Measurements from ENCODE around the gene CMKLR1.
A peak's percentile ranks its signal among the peaks of the same experiment; 100 is the strongest.

The CMKLR1 gene

DNA sequence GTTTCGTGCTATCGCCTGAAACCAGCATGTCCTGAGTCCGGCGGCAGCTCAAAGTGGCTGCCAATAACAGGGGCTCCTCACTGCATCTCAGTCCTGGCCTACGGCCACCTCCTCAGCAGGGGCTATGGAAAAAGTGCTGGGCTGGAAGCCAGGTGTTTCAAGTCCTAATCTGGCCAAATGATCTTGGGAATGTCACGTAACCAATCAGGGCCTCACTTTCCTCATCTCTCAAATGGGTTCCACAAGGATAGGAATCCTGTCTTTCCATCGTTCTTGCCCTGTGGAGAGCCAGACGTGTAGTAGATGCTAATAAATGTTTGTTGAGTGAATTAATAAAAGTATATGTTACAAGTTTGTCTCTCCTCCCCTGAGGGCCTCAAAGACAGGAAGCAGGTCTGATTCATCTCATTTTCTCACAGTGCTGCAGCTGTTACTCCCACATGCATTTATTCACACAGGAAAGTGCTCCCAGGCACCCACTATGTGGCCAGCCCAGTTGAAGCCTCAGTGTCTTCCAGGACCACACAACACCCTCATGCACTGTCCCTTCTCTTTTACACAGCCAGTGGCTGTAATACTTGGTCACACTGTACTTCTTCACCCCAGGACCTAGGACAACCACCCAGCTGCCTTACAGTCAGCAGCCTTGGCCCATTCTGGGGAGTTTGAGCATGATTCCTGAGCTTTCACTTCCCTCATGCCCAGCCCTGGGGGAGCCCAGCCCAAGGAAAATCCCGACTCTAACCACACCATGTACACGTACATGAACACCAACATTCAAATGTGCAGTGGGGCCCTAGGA lies 5.0 kb downstream of the CMKLR1 start:
- ATAC-seq = peak in 1 of 2 donors; percentile 48

DNA sequence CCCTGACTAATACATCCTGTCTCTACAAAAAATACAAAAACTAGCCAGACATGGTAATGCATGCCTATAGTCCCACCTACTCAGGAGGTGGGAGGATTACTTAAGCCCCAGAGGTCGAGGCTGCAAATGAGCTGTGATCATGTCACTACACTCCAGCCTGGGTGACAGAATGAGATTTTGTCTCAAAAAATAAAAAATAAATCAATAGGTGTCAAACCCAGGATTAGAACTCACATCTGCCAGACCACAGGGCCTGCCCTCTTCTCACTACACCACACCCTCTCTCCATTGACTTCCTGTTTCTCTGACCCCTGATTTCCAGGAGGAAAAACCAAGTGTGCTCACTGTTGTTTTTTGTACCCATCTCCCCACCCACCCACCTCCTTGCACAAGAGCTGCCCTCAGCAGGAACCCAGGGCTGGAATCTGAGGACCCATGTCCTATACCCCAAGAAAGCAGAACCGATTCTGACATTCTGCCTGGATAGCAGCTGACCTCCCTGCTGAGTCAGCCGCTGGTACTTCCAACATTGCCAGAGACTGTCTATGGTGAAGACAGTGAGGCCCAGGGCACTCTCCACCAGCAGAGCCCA lies 6.2 kb downstream of the CMKLR1 start:
- no peak for ATAC-seq

DNA sequence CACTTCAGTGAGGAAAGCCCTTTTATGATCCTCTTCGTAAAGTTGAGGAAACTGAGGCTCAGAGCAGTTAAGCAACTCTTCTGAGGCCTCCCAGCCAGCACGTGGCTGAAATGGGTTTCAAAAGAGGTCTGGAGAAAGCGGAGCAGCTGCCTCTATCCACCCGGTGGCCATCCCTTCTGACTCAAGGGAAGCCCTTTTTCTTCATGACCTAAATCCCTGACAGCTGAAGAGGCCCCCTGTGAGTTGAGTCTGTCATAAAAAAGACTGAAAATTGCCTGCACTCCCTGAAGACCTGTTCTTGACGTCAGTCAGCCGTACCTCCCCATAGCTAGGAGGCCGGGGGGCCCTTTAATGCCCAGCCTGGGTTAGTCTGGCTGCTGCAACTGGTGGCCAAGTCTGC lies 10.7 kb downstream of the CMKLR1 start:
- no peak for ATAC-seq

DNA sequence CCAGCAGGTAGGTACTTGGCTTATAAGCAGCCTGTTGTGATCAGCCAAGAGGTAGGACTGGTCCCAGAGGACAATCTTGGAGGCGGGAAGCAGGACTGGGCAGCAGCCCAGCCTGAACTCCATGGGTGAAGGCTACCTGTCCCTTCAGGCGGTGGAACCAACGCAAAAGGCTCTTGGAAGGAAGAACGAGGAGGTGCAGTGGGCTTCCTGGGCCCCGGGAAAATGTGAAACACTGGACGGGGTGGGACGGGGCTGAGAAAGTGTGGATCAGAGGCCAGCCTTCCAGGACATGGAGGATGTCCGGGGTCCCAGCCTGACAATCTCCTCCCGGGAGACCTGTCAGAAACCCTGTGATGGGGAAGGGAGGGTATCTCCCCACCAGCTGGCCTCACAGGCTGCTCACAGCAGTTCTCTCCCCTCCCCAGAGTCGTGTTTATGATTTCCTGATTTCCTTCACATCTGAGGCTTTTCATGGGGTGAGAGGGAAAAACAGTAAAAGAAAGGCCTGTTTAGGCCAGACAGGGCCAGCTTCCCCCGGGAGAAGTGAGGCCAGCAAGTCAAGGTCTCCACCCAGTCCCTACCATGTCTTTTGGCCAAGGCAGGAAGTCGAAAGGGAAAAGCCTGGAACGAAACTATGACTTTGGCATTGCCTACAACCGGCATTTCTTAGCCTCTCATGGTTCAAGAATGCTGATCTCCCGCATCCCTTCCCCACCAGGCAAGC lies 11.3 kb downstream of the CMKLR1 start:
- no peak for ATAC-seq

DNA sequence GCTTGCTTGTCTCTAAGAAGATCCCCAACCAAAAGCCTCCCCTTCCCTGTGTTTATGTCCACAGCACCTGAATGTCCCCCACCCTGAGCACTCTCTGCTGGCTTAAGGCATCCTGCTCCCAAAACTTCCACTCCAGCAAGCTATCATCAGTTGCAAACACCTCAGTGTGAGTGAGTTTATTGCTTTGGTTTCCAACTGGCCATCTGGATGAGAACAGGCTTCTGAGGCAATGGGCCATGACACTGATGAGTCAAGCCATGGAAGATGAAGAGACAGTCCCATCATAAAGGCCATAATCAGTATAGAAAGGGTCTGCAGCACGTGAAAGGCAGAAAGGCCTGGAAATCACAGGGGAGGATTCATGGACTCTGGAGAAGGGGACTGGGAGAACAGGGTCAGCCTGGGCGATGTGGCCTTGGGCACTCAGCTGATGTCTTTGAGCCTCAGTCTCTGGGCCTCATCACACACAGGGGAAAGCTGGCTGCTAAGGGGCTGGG lies 12.8 kb downstream of the CMKLR1 start:
- ATAC-seq = no peak

DNA sequence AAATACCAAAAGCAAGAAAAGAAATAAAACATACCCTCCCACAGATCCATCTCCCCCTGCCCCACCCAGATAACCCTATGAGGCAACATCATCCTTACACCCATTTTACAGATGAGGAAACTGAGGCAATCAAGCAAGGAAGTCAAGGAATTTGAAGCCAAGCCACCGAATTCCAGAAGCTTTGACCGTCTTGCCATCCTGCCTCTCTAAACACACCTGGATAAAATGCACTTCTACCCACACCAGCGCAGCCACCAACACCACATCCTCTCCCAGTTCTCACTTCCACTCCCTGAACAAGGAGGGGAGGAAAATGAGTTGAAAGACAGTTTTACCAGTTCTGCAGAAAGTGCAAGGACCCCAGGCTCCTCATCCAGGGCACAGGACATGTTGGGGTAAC lies 13.6 kb downstream of the CMKLR1 start:
- ATAC-seq = no peak

DNA sequence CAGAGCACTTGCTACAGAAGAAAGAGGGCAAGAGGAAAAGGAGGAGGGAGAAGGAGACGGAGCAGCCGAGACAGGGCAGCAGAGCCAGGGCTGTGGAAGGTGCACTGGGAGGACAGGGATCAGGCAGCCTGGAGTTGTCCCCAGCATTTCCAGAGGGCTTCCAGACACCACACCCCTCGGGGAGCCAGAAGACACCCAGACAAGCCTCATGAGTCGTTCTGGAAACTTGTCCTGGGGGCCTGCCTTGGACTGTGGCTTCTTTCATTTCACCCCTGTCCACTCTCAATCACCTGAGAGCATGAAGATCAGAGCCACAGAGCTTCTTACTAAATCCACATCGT lies 14.1 kb downstream of the CMKLR1 start:
- ATAC-seq = no peak

DNA sequence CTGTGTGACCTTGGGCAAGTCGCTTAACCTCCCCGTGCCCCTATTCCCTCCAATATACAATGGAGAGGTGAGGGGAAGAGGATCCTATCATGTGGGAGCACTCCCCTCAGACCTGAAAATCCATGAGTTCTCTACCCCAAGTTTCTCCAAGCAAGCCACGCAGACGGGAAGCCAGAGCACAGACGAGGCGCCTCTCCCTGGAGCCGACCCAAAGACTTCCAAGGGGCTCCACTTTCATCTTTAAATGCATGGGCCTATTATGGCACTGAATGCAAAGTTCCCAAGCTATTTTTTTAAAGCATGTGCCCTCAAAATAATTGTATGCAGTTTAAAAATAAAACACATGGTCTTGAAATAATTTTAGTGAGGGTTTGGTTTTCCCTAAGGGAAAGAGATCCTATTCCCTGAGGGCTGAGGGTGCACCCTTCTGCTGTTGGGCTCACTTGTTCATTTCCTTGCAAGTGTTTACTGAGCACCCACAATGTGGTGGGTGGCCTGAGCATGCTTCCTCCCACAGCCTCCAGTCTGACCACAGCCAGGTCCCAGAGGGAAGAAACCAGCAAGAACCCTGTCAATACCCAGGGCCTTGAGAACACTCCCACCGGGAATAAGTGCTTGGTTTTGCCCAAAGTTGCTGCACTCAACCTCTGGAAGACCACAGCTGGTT lies 14.6 kb downstream of the CMKLR1 start:
- no peak for ATAC-seq

DNA sequence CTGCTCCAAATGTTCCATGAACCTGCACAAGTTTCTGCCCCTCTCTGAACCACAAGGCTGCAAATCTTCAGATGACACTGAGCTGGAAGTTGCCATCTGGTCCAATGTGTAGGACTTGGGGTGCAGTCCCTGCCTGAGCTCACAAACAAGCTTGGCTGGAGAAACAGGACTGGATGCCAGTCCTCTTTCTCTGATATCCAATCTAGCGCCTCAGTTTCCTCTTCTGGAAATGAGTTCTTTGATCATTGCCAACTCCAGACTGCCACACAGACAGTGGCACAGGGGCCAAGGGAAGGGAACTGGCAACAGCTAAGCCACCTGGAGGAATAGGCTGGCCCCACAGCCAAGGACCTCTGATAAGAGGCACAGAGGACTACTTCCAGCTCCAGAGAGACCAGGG lies 15.5 kb downstream of the CMKLR1 start:
- no peak for ATAC-seq

DNA sequence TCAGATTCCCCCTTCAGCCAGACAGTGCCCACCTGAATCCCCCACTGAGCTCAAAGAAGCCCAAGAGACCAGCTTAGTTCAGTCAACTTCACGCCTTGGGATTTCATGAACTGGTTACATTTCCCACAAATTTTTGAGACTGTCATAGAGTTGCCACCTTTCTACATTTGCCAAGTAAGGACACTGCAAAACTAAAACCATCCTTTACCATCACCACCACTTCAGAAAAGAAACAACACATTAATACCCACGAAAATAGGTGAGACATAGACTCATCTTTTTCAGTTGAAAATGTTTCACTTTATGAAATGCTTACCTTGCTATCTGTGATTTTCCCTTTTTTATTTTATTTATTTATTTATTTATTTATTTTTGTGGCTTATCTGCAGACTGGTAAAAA lies 16.1 kb downstream of the CMKLR1 start:
- no peak for ATAC-seq

DNA sequence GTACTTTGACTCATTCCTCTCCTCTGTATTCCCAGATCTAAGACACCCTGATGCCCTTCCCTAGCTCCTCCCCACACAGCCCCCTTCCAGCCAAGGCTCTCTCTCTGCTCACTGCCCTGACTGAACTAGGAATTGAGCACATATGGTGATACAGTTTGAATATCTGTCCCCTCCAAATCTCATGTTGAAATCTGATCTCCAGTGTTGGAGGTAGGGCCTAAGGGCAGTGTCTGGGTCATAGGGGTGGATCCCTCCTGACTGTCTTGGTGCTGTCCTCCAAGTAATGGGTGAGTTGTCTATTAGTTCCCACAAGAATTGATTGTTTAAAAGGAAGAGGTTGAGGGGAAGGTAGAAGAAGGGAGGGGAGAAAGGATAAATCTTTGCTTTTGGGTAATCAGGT lies 17.4 kb downstream of the CMKLR1 start:
- ATAC-seq = no peak

DNA sequence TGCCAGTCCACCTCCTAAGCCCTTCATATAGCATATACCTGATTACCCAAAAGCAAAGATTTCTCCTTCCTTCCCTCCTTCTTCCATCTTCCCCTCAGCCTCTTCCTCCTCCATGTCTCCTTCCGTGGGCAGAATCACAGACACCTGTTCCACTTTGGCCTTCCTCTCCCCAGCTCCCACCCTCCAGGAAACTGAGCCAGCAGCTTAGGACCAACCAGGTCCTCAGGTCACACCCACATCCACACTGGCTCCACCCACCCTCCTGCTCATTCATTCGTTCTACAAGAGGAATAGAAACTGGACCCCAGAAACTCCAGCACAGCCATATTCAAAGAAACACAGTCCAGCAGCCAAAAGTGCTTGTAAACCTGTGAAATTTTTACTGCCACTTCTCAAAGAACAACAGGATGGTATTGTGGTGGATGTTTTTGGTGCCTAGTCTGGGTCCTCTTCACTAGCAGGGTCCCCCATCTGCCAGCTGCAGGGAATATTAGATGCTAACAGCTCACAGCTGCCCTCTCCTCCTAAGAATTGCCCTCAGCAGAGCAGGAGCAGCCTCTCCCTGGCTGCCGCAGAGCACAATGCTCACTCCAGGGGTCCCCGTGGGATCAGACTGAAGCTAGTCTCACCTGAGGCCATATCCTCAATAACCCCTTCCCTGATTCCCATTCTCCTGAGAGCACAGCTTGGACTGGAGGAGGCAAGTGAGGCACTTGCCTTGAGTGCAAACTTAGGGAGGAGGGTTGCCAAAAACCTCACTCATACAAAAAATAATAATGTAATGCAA lies 18.4 kb downstream of the CMKLR1 start:
- ATAC-seq = no peak

DNA sequence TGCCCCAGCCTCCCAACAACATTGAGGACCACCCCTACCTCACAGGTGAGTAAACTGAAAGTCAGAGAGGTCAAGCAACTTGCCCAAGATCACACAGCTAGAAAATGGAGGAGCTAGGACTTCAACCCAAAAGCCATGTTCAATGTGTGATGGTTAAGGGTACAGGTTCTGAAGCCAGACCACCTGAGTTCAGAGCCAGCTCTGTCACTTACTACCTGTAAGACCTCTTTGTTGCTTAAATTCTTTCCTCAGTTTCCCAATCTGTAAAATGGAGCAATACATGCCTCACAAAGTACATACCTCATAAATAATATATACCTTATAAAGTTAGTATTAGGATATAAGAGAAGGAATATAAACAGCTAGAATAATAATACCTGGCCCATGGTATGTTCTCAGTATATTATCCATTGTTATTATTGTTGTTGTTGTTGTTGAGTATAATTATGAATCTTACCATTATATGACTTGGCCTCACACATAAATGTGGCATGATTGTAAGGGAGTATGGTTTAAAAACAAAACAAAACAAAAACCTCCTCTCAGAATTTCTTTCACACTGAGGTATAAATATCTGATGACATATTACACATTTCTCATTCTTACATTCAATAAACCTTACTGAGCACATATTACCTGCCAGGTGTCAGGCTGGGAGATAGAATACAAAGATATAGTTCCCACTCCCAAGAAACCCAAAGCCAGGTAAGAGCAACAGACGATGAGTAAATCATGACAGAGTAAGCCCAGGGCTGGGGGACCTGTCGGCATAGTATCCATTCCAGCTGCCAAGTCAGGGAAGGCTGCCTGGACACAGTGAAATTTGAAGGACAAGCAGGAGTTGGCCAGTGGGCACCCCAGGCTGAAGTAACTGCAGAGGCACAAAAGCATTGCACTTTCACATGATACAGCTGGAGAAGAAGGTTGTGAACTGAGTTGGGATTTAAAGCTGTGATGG lies 19.6 kb downstream of the CMKLR1 start:
- ATAC-seq = no peak

DNA sequence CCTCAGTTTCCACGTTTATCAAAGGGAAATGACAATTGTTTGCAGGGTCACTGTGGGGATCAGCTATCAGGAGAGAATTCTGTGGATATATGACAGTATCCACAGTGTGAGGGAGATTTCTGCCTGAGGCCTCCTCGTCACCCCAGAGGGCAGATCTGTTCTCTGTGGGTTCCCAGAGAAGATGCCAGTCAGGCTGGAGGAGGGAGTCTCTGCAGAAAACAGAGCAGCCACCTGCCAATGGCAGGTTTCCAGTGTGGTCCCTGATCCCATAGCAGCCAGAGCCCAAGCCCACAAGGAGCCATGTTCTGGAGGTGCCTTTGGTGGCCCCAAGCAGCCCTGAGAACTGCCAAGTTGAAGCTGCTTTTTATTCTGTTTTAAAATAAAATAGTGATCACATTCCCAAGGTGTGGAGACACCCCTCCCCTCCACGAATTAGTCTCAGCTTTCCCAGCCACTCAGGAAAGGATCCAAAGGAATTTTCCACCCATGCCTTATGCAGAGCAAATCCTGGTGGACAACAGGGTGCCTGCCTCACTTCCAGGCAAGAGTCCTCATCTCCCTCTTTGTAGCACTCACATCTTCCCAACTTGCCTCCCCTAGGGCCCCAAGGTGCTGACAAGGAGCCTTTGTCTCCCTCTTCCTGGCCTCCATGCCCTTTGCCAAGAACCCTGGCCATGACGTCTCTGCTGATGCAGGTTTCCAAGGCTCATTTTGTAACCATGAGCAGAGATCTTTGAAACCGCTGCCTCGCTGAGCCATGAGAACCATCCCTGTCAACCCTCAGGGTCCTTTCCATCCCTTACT lies 20.4 kb downstream of the CMKLR1 start:
- no peak for ATAC-seq

DNA sequence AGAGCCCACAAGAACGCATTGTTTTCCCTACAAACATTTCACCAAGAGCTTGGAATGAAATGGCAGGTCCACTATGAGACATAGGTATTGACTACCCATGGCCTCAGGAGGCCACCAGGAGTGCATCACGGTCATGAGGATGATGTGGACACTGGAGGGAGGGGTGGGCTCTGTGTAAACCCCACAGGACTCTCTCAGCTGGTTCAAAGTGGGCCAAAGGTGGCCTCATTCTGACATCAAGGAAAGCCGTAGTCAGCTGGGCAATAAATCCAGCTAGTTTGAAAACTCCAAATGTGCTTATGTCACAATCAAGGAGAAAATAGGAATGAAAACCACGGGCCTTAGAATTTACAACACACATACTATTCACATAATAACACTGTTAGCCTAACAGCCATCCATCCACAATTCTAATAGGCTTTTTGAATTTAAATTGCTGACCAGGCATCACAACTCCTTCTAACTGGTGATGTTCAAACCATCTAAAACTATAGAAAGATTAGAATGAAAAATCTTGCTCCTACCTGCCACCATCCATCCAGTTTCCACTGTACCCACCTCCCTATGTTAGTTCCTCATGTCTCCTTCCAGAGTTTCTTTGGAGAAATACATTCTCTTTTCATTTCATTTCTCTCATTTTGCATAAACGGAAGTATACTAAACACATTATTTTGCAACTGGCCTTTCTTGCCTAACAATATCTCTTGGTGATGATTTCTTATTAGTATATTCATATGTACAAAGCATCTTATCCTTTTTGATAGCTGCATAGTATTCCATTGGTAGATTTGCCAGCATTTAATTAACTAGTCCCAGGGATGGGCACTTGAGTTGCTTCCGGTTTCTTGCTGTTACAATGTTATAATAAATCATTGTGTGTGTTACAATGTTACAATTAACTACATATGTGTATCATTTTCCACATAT lies 21.5 kb downstream of the CMKLR1 start:
- ATAC-seq = no peak

DNA sequence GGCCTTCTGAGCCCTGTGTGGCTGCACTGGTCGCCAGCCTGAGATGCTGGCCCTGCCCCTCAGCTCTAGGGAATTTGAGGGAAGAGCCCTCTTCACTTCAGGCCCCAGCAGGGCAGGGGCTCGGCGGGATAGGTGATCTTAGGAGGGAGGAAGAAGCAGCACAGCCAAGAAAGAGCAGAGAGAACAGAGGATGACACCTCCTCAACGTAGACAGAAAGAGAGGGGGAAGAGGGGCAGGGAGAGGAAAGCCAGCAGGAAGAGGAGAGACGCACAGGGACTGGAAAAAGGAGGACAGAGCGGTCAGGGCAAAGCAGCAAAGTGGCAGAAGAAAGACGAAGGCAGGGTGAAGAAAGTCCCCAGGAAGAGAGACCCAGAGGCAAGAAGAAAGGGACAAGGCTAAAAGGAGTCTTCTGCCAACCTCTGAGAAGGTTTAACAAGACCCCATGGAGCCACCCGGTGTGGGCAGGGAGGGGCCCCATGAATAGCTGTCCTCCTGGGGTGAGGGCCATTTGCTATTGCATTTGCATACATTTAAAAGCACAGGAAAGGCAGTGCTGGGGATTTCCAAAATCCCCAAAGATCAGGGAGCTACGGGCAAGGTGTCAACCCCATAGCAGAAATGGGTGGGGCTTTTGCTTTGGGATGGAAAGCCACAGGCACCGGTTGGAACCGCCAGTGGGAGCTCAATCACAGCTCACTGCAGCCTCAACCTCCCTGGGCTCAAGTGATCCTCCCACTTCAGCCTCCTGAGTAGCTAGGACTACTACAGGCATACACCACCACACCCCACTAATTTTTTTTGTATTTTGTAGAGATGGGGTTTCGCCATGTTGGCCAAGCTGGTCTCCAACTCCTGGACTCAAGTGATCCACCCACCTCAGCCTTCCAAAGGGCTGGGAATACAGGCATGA lies 22.7 kb downstream of the CMKLR1 start:
- ATAC-seq = no peak

DNA sequence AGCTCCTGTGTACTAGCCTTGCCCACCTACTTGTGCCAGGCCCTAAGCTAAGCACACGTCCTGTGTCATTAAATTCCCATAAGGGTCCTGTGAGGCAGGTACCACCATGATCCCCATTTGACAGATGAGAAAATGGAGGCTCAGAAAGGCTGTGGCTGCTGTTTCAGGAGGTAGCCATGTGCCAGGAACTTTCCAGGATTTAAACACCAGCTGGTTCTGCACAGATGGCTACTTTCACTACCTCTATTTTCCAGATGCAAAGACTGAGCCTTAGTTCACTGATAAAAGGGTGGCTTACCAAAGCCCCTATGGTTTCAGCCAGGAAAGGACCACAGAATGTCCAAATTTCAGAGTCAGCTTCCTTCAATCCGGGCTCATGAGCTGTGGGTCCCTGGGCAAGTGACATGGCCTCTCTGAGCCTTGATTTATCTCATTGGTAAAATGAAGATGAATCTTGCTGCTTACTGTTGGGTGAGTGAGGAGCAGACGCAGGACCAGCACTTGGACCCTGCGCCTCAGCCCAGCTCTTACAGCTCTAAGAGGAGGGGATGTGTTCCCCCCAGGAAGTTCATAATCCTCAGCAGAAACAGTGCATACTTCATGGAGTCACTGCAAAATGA lies 23.5 kb downstream of the CMKLR1 start:
- ATAC-seq = no peak
